H7 (cell line): ENCODE measurements around the gene CSNK2A1. TPM values are rescaled to one million over a fixed set of nuclear protein-coding genes. Genes with fewer than 3 reads are reported as not detected.
"Not testable (repeated sequence)": the region's sequence is repeated elsewhere in the genome, so short reads cannot be mapped to it uniquely, and the experiment has no call there.

Source experiments
- DNase-seq: peaks from one replicate; pipeline ENCODE4 v3.0.0; 2012
- H3K27me3 ChIP-seq: 2 replicates; pipeline ENCODE4 v1.6.0; 2011; ENCODE audit warnings: mild to moderate bottlenecking, low read length; ENCODE audit not compliant: control insufficient read depth, insufficient read depth
- H3K36me3 ChIP-seq: replicated peaks from 2 replicates; pipeline ENCODE4 v1.5.1; 2011; ENCODE audit warnings: low read length; ENCODE audit not compliant: control insufficient read depth, insufficient read depth
- H3K4me3 ChIP-seq: 2 replicates; pipeline ENCODE4 v1.5.1; 2011; ENCODE audit warnings: low read depth, mild to moderate bottlenecking, control low read depth, low read length, moderate library complexity; ENCODE audit not compliant: insufficient read depth
- total RNA-seq: library from RNA; depleted of rRNA; stranded (reverse); fragments of >200 nt; shearing (Covaris generic); gene quantifications from 2 replicates; pipeline ENCODE4 v1.2.3, GENCODE V29; 2014

Gene CSNK2A1
- total RNA-seq, 1 experiment from 2014 or later: 124 TPM

DNA sequence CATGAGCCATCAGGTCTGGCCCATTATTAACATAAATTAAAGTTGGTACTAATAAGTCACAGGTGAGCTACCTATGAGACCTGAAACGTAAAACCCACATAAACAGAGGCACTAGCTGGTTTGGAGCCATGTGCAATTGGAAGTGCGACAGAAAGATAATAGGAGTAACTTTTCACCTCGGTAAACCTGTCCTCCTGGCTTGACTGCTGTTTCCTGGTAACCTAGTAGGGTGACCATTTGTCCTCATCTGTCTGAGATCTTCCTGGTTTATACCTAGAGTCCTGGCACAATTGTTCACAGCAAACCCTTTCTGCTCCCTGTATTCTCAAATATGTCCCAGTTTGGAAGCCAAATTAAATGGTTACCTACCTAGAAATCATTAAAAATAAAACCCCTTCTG is 88.6 kb downstream of the CSNK2A1 start:
- H3K36me3 ChIP-seq: no peaks in the 10 kb centered on the region
- H3K27me3 ChIP-seq: no peaks in the 10 kb centered on the region
- H3K4me3 ChIP-seq: no peak overlapping the region
- no peak for DNase-seq

GRCh38 chr20:452021-452420 is 91.6 kb downstream of the CSNK2A1 start:
- not testable (repeated sequence) for DNase-seq, H3K4me3 ChIP-seq, H3K27me3 ChIP-seq, H3K36me3 ChIP-seq

DNA sequence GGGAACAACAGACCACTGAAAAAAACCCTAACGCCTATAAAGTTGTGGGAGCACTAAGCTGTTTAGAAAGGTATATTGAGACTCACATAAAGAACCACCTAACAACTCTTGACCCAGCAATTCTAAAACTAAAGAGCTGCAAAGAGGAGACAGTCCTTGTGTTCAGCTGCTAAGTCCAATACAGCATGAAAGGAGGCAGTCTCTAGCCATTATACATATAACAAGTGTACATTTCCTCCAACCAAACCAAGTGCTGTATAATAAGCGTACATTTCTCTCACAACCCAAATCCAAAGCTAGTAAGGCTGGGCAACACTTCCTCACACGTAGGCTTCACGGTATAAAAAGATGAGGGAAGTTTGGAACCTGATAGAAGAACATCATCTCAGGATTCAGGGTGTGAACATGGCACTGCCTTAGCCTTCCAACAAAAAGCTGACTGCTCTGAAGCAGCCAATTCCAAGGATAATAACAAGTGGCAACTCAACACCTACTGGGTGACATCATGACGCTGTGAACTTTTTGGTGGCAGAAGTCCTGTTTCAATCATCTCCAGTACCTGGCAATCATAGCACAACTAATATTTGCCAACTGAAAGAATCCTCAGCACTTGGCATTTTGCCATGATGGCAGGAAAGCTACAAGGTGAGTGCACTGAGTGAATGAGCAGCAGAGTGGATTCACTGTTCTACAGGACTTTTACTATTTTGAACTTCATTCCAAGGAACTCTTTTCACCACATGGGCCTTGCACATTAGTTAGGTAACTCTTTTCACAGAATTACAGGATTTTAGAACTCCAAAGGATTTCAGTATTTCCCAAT is 97.9 kb downstream of the CSNK2A1 start:
- DNase-seq: no peak
- Histone ChIP-seq H3K4me3 (no peak overlapping the region), H3K36me3 (peaks cover 8% of the 10 kb centered on the region), H3K27me3 (no peaks in the 10 kb centered on the region)

GRCh38 chr20:444862-445426 is 98.6 kb downstream of the CSNK2A1 start:
- no peak for DNase-seq
- Histone ChIP-seq H3K4me3 (no peak overlapping the region), H3K27me3 (no peaks in the 10 kb centered on the region), H3K36me3 (peaks cover 11% of the 10 kb centered on the region)

GRCh38 chr20:444117-444516 is 99.5 kb downstream of the CSNK2A1 start:
- no peak overlapping the region for H3K4me3 ChIP-seq
- no peaks in the 10 kb centered on the region for H3K27me3 ChIP-seq
- no peak for DNase-seq
- H3K36me3 ChIP-seq: peaks cover 11% of the 10 kb centered on the region

- Histone ChIP-seq H3K4me3 (no peak overlapping the region), H3K36me3 (peaks cover 14% of the 10 kb centered on the region), H3K27me3 (no peaks in the 10 kb centered on the region)
- no peak for DNase-seq
Measured at GRCh38 chr20:443223-443775, 100.3 kb downstream of the CSNK2A1 start.

DNA sequence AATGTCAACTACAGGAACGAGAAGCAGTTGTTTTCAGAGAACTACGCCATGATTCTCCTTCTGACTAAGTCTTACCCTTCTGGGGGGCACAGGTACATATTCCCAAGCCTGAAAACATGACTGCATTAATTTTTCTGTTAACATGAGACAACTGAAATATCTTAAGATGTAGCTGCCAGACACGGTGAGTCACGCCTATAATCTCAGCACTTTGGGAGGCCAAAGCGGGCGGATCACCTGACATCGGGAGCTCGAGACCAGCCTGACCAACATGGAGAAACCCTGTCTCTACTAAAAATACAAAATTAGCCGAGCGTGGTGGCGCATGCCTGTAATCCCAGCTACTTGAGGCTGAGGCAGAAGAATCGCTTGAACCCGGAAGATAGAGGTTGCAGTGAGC is 103.0 kb downstream of the CSNK2A1 start:
- no peak for DNase-seq
- no peak overlapping the region for H3K4me3 ChIP-seq
- H3K27me3 ChIP-seq: peaks cover 2% of the 10 kb centered on the region; the same call in 1 of the 2 replicates
- H3K36me3 ChIP-seq: peaks cover 19% of the 10 kb centered on the region

DNA sequence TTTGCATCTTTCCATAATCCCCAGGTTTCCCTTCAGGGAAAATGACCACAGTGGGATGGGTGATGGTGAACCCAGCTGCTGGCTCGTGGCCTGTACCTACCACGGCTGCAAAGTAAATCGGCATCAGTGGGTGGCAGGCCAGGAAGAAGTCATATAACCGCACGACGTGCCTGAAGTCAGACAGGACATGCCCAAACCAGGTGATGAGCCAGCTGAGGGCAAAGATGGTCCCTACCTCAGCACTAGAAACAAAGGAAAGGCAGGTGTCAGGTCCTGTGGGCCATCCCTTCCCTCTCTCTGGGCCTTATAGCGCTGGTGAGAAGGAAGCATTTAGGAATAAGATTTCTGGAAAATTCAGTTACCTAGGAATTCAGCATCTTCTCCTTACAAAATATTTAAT is 103.4 kb downstream of the CSNK2A1 start:
- Histone ChIP-seq H3K27me3 (peaks cover 5% of the 10 kb centered on the region), H3K4me3 (no peak overlapping the region), H3K36me3 (peaks cover 22% of the 10 kb centered on the region)
- no peak for DNase-seq

- no peak for DNase-seq
- peaks cover 21% of the 10 kb centered on the region for H3K36me3 ChIP-seq
Measured at GRCh38 chr20:438571-439469, 104.8 kb downstream of the CSNK2A1 start.

DNA sequence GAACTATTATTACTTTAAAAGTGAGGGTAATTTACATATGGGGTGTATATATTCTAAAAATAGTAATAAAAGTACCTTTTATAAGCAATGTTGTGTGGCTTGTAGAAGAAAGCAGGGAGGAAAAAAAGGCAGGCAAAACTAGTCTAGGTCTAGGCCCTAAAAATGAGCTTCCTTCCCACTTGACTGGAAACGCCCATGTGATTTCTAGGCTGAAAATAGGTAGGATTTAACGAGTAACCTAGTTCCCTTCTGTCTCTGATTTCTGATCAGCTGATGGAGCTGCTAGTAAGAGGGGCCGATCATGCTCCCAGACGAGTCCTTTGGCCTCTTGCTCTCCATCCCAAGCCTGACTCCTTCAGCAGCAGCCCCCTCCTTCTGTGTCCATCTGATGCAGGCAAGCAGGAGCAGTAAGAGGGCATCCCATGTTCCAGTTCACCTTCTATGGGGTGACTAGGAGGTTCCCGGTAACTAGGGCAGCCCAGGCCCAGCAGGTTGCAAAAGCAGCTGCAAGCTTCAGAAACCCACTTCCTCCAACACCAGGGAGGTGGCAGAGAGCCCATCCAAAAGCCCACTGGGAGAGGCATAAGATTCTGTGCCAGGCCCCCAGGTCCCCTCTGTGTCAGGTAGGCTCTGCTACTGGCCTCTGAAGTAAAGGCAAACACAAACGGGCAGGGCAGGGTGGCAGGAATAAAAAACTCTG is 105.7 kb downstream of the CSNK2A1 start:
- DNase-seq: no peak
- Histone ChIP-seq H3K4me3 (no peak overlapping the region), H3K27me3 (peaks cover 12% of the 10 kb centered on the region), H3K36me3 (peaks cover 21% of the 10 kb centered on the region)

More at GRCh38 chr20:438571-439469, 104.8 kb downstream of the CSNK2A1 start:
- Histone ChIP-seq H3K4me3 (no peak overlapping the region), H3K27me3 (peaks cover 10% of the 10 kb centered on the region)

GRCh38 chr20:436476-436875 is 107.1 kb downstream of the CSNK2A1 start:
- peaks cover 14% of the 10 kb centered on the region for H3K27me3 ChIP-seq
- H3K36me3 ChIP-seq: peaks cover 18% of the 10 kb centered on the region
- no peak for DNase-seq

GRCh38 chr20:435558-435957 is 108.0 kb downstream of the CSNK2A1 start:
- DNase-seq: no peak
- H3K36me3 ChIP-seq: peaks cover 15% of the 10 kb centered on the region
- H3K27me3 ChIP-seq: peaks cover 14% of the 10 kb centered on the region
- H3K4me3 ChIP-seq: no peak overlapping the region

More at GRCh38 chr20:436476-436875, 107.1 kb downstream of the CSNK2A1 start:
- no peak overlapping the region for H3K4me3 ChIP-seq

- peaks cover 14% of the 10 kb centered on the region for H3K27me3 ChIP-seq
- DNase-seq: peak; percentile 72
- no peak overlapping the region for H3K4me3 ChIP-seq
- H3K36me3 ChIP-seq: peaks cover 15% of the 10 kb centered on the region
Measured at GRCh38 chr20:434661-435419, 108.8 kb downstream of the CSNK2A1 start.
